ENCODE data around the gene RNASE3.

- no peak for TF ChIP-seq CTCF (IDR thresholded peaks at IDR 0.05)
- no peak for TF ChIP-seq POLR2A (IDR thresholded peaks at IDR 0.05)
These were observed 42.1 kb upstream of the RNASE3 start for GRCh38 chr14:20848955-20849570.
